ENCODE results near the gene MOGAT2.
"Not testable (repeated sequence)": the region's sequence is repeated elsewhere in the genome, so short reads cannot be mapped to it uniquely, and the experiment has no call there.

The MOGAT2 gene

GRCh38 chr11:75735181-75735845 is 17.7 kb downstream of the MOGAT2 start:
- no peak for DNase-seq
- Histone ChIP-seq H4K20me1 (ENCODE audit: insufficient read depth, low read length) (no peaks in the 10 kb centered on the region), H3K27me3 (replicated peaks; ENCODE audit: insufficient read depth, low read length) (no peaks in the 10 kb centered on the region), H3K9me3 (replicated peaks; ENCODE audit: insufficient read depth, low read length) (no peaks in the 10 kb centered on the region), H3K9me2 (replicated peaks; ENCODE audit: insufficient read depth, low read length) (no peaks in the 10 kb centered on the region), H2AFZ (ENCODE audit: low read length) (peak overlapping the region; percentile 49; the same call in 1 of the 2 replicates), H3K4me1 (ENCODE audit: low read length) (peaks cover 11% of the 10 kb centered on the region), H3K36me3 (replicated peaks; ENCODE audit: insufficient read depth, low read length) (no peaks in the 10 kb centered on the region), H3K9ac (ENCODE audit: low read length) (no peak overlapping the region), H3K79me2 (ENCODE audit: low read length) (no peaks in the 10 kb centered on the region), H3K4me2 (ENCODE audit: low read depth, low read length) (0 out of 2 replicates have a peak overlapping the region, but pooled peaks have one; percentile 2), H3K27ac (ENCODE audit: low read length) (no peak overlapping the region; the same call in 1 of the 2 replicates), H3F3A (ENCODE audit: insufficient read depth, low read length) (no peaks in the 10 kb centered on the region), H3K4me3 (ENCODE audit: low read length) (no peak overlapping the region)
- no peak for TF ChIP-seq EZH2 (optimal IDR thresholded peaks at IDR 0.05; ENCODE audit: low read depth, low read length)
- no peak for TF ChIP-seq CTCF (IDR thresholded peaks at IDR 0.05; ENCODE audit: low read length)
- TF ChIP-seq EZH2phosphoT487 (IDR thresholded peaks at IDR 0.05; ENCODE audit: low read length): no peak

GRCh38 chr11:75737314-75737713 is 19.7 kb downstream of the MOGAT2 start:
- no peak overlapping the region for H3K4me2 ChIP-seq (ENCODE audit: low read depth, low read length)
- H3K9ac ChIP-seq (ENCODE audit: low read length): no peak overlapping the region
- no peaks in the 10 kb centered on the region for H3K9me2 ChIP-seq (replicated peaks; ENCODE audit: insufficient read depth, low read length)
- H3K36me3 ChIP-seq (replicated peaks; ENCODE audit: insufficient read depth, low read length): no peaks in the 10 kb centered on the region
- no peak overlapping the region for H2AFZ ChIP-seq (ENCODE audit: low read length)
- H3K27me3 ChIP-seq (replicated peaks; ENCODE audit: insufficient read depth, low read length): no peaks in the 10 kb centered on the region
- H3K9me3 ChIP-seq (replicated peaks; ENCODE audit: insufficient read depth, low read length): no peaks in the 10 kb centered on the region
- TF ChIP-seq CTCF (IDR thresholded peaks at IDR 0.05; ENCODE audit: low read length) (no peak), EZH2phosphoT487 (IDR thresholded peaks at IDR 0.05; ENCODE audit: low read length) (no peak), EZH2 (optimal IDR thresholded peaks at IDR 0.05; ENCODE audit: low read depth, low read length) (no peak)
- peaks cover 11% of the 10 kb centered on the region for H3K4me1 ChIP-seq (ENCODE audit: low read length)
- no peak overlapping the region for H3K4me3 ChIP-seq (ENCODE audit: low read length)
- no peaks in the 10 kb centered on the region for H4K20me1 ChIP-seq (ENCODE audit: insufficient read depth, low read length)
- H3F3A ChIP-seq (ENCODE audit: insufficient read depth, low read length): no peaks in the 10 kb centered on the region
- H3K79me2 ChIP-seq (ENCODE audit: low read length): no peaks in the 10 kb centered on the region
- no peak for DNase-seq
- H3K27ac ChIP-seq (ENCODE audit: low read length): no peak overlapping the region

- no peaks in the 10 kb centered on the region for H3K9me3 ChIP-seq (replicated peaks; ENCODE audit: insufficient read depth, low read length)
- DNase-seq: no peak
- no peak overlapping the region for H2AFZ ChIP-seq (ENCODE audit: low read length)
- H3K4me1 ChIP-seq (ENCODE audit: low read length): no peaks in the 10 kb centered on the region
- H3K27ac ChIP-seq (ENCODE audit: low read length): no peak overlapping the region
- H3K27me3 ChIP-seq (replicated peaks; ENCODE audit: insufficient read depth, low read length): no peaks in the 10 kb centered on the region
- H3K79me2 ChIP-seq (ENCODE audit: low read length): no peaks in the 10 kb centered on the region
- H3K9me2 ChIP-seq (replicated peaks; ENCODE audit: insufficient read depth, low read length): no peaks in the 10 kb centered on the region
- no peaks in the 10 kb centered on the region for H4K20me1 ChIP-seq (ENCODE audit: insufficient read depth, low read length)
- TF ChIP-seq CTCF (IDR thresholded peaks at IDR 0.05; ENCODE audit: low read length) (no peak), EZH2phosphoT487 (IDR thresholded peaks at IDR 0.05; ENCODE audit: low read length) (no peak), EZH2 (optimal IDR thresholded peaks at IDR 0.05; ENCODE audit: low read depth, low read length) (no peak)
- H3K9ac ChIP-seq (ENCODE audit: low read length): no peak overlapping the region
- H3F3A ChIP-seq (ENCODE audit: insufficient read depth, low read length): no peaks in the 10 kb centered on the region
- H3K36me3 ChIP-seq (replicated peaks; ENCODE audit: insufficient read depth, low read length): no peaks in the 10 kb centered on the region
- no peak overlapping the region for H3K4me3 ChIP-seq (ENCODE audit: low read length)
- H3K4me2 ChIP-seq (ENCODE audit: low read depth, low read length): no peak overlapping the region
These were observed 23.0 kb downstream of the MOGAT2 start for GRCh38 chr11:75740681-75741080.

DNA sequence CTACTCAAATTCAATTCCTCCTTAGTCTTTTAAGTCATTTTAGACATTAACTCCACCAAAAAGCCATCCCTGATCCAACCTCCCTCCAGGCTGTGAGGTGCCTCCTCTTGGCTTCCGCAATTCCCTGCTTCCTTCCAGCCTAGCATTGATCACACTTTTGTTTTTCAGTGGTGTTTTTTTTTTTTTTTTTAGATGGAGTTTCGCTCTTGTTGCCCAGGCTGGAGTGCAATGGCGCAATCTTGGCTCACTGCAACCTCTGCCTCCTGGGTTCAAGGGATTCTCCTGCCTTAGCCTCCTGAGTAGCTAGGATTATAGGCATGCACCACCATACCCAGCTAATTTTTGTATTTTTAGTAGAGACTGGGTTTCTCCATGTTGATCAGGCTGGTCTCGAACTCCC is 25.5 kb downstream of the MOGAT2 start:
- not testable (repeated sequence) for H3F3A ChIP-seq (ENCODE audit: insufficient read depth, low read length); H3K27me3 ChIP-seq (replicated peaks; ENCODE audit: insufficient read depth, low read length); H3K4me3 ChIP-seq (ENCODE audit: low read length); H4K20me1 ChIP-seq (ENCODE audit: insufficient read depth, low read length); H3K4me2 ChIP-seq (ENCODE audit: low read depth, low read length); H3K4me1 ChIP-seq (ENCODE audit: low read length); H3K9me3 ChIP-seq (replicated peaks; ENCODE audit: insufficient read depth, low read length); H3K36me3 ChIP-seq (replicated peaks; ENCODE audit: insufficient read depth, low read length); H3K9ac ChIP-seq (ENCODE audit: low read length); H3K27ac ChIP-seq (ENCODE audit: low read length); H3K9me2 ChIP-seq (replicated peaks; ENCODE audit: insufficient read depth, low read length); H2AFZ ChIP-seq (ENCODE audit: low read length); H3K79me2 ChIP-seq (ENCODE audit: low read length); DNase-seq

Measured in MM.1S (cell line).